Measurements from ENCODE around the gene GBP5.
"Not testable (repeated sequence)": the region's sequence is repeated elsewhere in the genome, so short reads cannot be mapped to it uniquely, and the experiment has no call there.

The GBP5 gene

DNA sequence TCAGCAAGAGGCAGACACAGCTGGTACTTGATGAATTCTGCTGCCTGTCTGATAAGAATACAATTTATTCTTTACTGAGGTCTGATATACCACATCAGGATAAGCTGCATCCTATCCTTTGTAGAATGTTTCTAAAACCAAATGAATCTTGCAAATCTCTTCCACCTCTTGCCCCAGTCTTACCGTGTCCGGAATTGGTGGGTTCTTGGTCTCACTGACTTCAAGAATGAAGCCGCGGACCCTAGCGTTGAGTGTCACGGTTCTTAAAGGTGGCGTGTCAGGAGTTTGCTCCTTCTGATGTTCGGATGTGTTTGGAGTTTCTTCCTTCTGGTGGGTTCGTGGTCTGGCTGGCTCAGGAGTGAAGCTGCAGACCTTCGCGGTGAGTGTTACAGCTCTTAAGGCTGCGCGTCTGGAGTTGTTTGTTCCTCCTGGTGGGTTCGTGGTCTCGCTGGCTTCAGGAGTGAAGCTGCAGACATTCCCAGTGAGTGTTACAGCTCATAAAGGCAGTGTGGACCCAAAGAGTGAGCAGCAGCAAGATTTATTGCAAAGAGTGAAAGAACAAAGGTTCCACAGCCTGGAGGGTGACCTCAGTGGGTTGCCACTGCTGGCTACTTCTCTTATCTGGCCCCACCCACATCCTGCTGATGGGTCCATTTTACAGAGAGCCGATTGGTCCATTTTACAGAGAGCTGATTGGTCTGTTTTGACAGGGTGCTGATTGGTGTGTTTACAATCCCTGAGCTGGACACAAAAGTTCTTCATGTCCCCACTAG, at the start of gene GBP5:
GBP5 (minus strand) TSS at position 592 of the 773 bp plus-strand sequence. CDS start 3,305 bp downstream, outside the sequence.
- not testable (repeated sequence) for DNase-seq

DNA sequence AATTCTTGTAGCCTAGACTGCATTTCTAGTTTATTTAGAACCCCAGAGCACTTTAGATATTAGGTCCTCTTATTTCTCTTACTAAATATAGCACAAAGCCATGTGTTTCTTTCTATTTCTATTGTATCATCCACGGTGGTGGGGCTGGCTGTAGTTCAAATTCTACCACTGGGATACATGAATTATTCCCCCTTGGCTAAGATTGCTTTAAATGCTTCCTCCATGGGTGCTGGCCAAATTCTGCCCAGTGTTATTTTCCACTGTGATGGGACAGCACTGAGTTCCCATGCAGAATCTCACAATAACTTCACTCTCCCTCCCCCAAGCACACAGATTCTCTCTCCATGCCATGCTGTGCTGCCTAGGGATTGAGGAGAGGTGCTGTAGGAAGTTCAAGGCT, 49.7 kb upstream of the GBP5 start:
- DNase-seq: no peak

- no peak for DNase-seq
Observed at GRCh38 chr1:89312572-89312971, 39.9 kb upstream of the GBP5 start.

DNA sequence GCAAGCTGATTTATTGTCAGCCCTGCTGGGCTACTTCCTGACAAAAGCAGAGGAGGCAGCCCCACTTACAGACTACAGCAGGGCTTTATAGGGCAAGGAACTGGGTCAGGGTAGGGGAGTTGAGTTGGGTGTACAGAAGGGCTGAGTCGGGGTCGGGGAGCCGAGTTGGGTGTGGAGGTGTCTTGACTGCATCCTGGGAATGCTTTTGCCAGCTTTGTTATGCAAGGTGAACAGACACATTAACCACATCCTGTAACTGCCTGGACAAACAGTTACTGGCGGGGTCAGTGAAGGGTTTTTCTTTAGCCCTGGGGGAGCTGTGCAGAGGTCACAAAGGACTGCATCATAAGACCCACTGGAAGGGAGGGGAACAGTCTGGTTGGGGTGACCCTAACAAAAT, 39.1 kb upstream of the GBP5 start:
- DNase-seq: no peak

DNA sequence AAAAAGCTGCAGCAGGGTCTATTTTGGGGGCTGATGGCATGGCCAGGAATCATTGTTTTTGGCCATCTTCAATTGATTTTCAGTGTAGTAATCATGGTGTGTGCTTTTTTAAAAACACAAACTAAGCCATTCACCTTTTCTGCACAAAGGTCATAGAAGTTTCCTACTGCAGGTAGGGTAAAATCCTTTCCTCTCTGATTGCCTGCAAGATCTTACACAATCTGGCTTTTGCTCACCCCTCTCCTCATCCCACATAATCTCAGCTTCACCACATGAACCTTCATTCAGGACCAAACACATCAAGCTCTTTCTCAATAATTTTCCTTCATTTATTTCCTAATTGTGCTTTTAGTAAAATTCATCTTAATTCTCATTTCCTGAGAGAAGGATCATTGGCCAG, 38.3 kb upstream of the GBP5 start:
- DNase-seq: no peak

DNA sequence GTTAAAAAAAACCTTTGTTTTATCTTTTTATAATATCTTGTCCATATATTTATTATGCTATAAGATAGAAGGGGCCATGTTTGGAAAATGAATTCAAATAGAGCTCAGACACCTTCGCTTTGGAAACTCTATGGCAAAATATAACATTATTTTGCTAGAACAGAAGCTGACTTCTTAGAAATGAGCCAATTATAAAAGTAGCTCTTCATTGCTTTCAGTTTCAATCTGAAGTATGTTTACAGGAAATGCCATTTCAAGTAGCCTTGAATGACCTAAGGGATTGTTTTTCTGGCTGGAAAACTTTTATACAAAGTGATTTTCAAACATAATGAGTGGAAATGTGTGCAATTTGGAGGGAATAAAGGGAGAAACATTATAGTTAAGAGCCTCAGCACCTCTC, 37.8 kb upstream of the GBP5 start:
- no peak for DNase-seq

GRCh38 chr1:89309828-89310227, 37.2 kb upstream of the GBP5 start:
- no peak for DNase-seq

DNA sequence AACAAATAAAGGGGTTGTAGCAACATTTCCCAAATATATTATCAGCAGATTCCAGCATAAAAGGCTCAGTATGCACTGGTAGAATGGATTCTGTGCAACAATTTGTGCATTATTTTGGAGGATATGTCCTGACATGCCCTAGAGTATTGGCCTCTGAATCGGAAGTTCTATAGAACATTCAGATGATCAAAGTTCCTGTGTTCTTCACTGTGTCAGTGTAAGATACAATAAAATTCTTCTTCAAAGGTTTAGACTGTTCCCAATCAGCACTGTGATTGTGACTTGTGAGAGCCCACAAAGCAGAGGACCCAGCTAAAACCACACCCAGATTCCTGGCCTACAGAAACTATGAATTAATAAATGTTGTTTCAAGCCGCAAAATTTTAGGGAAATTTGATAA, 33.6 kb upstream of the GBP5 start:
- no peak for DNase-seq

GRCh38 chr1:89305493-89305892, 32.8 kb upstream of the GBP5 start:
- DNase-seq: no peak

GRCh38 chr1:89304572-89305230, 32.0 kb upstream of the GBP5 start:
- DNase-seq: no peak

GRCh38 chr1:89302697-89303332, 30.2 kb upstream of the GBP5 start:
- no peak for DNase-seq

GRCh38 chr1:89299739-89300463, 27.2 kb upstream of the GBP5 start:
- DNase-seq: not testable (repeated sequence)

DNA sequence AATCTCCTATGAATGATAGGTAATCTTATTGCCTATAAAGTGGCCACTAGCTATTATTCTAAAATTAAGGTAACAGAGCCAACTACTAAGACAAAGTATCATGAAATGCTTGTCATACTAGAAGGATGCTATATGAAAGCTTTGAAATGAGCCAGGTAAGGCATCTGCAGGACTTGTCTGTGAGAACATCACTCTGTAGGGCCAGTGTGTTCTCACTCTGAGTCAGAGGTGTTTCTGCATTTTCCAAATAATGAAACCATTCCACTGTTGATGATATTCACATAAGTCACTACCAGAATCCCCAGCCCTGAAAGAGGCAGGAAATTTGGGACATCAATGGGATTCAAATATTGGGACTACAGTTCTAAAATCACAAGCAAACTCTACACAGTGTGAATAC, 25.8 kb upstream of the GBP5 start:
- DNase-seq: no peak

- no peak for DNase-seq
Observed at GRCh38 chr1:89295187-89295586, 22.5 kb upstream of the GBP5 start.

DNA sequence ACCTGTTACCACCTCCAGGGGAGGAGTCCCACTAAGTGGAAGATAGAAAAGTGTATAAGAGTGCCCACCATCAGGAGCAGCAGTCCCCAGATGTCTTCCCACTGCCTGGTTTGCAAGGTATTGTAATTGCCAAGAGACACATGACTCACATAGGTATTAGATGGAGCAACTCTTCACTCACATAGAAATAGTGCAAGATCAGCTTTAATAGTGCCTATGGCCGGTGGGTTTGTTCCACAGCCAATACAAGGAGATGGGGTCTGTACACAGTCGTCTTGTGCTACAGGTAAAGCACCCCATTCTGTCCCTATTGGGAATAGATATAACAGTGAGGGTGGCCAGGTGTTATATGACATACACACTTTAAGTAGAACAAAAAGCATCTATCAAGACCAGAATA, 18.6 kb upstream of the GBP5 start:
- no peak for DNase-seq

- DNase-seq: no peak
Observed at GRCh38 chr1:89288051-89288340, 15.3 kb upstream of the GBP5 start.

DNA sequence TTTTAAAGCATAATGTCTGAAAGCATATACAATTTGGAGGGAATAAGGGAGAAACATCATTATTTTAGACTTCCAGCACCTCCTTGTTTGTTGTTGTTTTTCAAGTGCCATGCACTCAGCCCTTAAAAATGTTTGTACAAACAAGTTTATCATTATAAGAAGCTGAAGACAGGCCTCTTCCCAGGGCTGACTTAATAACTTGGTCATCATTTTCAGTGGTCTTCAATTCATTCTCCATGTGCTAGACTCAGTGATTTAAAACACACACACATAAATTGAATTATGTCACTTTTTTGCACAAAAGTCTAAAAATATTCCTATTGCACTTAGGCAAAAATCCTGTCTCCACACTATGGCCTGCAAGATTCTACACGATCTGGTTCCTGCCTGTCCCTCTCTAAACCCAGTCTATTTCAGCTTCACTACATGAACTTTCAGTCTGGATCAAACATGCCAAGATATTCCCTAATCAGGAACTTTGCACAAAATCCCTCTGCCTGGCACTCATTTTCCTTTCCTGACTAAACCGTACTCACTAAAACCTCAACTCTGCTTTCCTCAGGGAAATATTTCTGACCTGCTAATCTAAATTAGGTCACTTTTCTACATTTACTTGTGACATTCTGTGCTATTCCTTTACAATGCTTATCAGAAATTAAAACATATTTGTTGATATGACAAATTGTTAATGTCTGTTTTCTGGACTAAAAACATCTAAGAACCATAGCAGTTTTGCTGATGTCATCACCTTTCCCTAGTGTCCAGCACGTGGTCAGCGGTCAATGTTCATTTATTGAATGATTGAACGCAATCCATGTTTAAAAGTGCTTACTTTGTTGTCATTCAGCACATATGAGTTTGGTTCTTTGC, 14.8 kb upstream of the GBP5 start:
- no peak for DNase-seq

- no peak for DNase-seq
Observed at GRCh38 chr1:89286549-89287180, 14.0 kb upstream of the GBP5 start.

DNA sequence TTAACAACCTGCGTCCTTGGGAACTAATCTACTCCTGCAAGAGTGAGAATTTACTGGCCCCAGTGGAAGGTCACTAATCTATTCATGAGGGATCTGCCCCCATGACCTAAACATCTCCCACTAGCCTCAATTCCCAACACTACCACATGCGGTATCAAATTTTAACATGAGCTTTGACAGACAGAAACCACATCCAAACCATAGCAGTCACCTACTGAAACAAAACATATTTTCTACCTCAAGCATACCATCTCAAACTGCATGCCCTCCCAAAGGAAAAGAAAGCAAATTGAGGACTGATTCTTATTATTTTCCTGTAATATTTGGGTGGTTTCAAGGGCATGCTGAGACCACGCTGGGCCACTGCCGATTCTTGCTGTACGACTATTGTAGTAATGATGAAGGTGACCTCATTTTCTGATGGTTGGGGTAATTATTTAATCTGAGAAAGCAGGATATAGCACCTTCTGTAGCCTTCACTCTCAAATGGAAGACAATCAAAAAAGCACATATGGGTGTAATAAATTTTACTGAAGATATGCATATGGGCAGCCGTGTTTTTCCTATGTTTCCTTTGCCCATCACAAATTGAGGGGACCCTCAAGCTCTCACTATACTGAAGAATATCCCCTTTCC, 13.2 kb upstream of the GBP5 start:
- DNase-seq: no peak

DNA sequence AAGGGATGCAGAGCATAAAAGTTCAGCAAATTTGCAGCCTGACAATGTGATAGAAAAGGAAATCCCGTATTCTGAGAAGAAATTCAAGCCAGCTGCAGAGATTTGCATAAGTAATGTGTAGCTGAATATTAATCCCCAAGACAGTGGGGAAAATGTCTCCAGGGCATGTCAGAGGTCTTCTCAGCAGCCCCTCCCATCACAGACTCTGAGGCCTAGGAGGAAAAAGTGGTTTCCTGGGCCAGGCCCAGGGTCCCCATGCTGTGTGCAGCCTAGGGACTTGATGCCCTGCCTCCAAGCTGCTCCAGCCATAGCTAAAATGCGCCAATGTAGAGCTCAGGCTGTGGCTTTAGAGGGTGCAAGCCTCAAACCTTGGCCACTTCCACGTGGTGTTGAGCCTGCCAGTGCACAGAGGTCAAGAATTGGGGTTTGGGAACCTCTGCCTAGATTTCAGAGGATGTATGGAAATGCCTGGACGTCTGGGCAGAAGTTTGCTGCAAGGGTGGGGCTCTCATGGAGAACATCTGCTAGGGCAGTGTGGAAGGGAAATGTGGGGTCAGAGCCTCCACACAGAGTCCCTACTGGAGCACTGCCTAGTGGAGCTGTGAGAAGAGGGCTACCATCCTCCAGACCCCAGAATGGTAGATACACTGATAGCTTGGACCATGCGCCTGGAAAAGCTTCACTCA, 11.6 kb upstream of the GBP5 start:
- DNase-seq: not testable (repeated sequence)

DNA sequence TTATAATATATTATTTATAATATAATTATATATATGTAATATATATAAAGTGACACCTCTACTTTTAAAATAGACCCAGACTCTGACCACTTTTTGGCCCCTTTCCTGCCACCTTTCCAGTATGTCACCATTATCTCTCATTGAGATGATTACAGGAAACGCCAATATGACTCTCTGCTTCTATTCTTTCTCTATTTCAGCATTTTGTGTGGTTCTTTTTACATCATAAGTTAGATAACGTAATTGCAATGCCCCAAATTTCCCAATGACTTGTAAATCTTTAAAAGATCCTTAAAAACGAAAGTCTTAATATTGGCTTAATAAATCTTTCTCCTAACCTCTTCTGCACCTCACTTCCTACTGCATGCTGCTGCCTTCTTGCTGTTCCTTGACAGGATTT, 8.1 kb upstream of the GBP5 start:
- DNase-seq: no peak

Data from midbrain (tissue), 1 donor.